GM19324 (cell line): ENCODE measurements around the gene CBX1.
"Not testable (repeated sequence)": the region's sequence is repeated elsewhere in the genome, so short reads cannot be mapped to it uniquely, and the experiment has no call there.

ENCODE experiments used
- ATAC-seq: cut with Tn5 transposase; IDR thresholded peaks from one replicate; pipeline ENCODE4 v1.9.1; 2021; ENCODE audit warnings: mild to moderate bottlenecking, moderate library complexity; ENCODE audit not compliant: unreplicated experiment, low FRiP score

Gene CBX1

GRCh38 chr17:48054238-48055185, 46.8 kb downstream of the CBX1 start:
- ATAC-seq = no peak

GRCh38 chr17:48053758-48054237, 47.5 kb downstream of the CBX1 start:
- ATAC-seq = no peak

- no peak for ATAC-seq
Observed at GRCh38 chr17:48052956-48053757, 48.1 kb downstream of the CBX1 start.

GRCh38 chr17:48051706-48052486, 49.4 kb downstream of the CBX1 start:
- no peak for ATAC-seq

GRCh38 chr17:48051283-48051682, 50.0 kb downstream of the CBX1 start:
- ATAC-seq = no peak

GRCh38 chr17:48048384-48049126, 52.7 kb downstream of the CBX1 start:
- ATAC-seq = peak; percentile 45

GRCh38 chr17:48047741-48048383, 53.4 kb downstream of the CBX1 start, which contains the start of gene NFE2L1:
Gene NFE2L1, plus strand, starts transcription at chr17:48048359. Its CDS starts 2,760 bp downstream, at chr17:48051119.
- peak; percentile 93 for ATAC-seq

- ATAC-seq = no peak
Observed at GRCh38 chr17:48047113-48047740, 54.1 kb downstream of the CBX1 start.

GRCh38 chr17:48046296-48046695, 55.0 kb downstream of the CBX1 start:
- no peak for ATAC-seq

GRCh38 chr17:48045316-48046001, 55.8 kb downstream of the CBX1 start:
- ATAC-seq = no peak

GRCh38 chr17:48044851-48045250, 56.4 kb downstream of the CBX1 start:
- ATAC-seq = no peak

GRCh38 chr17:48043176-48043575, 58.1 kb downstream of the CBX1 start:
- ATAC-seq = no peak

- no peak for ATAC-seq
Observed at GRCh38 chr17:48038687-48039086, 62.6 kb downstream of the CBX1 start.

GRCh38 chr17:48037838-48038323, 63.4 kb downstream of the CBX1 start:
- ATAC-seq = no peak

- no peak for ATAC-seq
Observed at GRCh38 chr17:48037036-48037837, 64.0 kb downstream of the CBX1 start, which contains the start of gene COPZ2. Gene COPZ2, minus strand, starts transcription at chr17:48037797. Its CDS starts 20 bp downstream, at chr17:48037777.

- no peak for ATAC-seq
Observed at GRCh38 chr17:48036693-48037035, 64.6 kb downstream of the CBX1 start.

- not testable (repeated sequence) for ATAC-seq
Observed at GRCh38 chr17:48034734-48035133, 66.5 kb downstream of the CBX1 start.
